ENCODE results near the gene OR1D5.

The OR1D5 gene

DNA sequence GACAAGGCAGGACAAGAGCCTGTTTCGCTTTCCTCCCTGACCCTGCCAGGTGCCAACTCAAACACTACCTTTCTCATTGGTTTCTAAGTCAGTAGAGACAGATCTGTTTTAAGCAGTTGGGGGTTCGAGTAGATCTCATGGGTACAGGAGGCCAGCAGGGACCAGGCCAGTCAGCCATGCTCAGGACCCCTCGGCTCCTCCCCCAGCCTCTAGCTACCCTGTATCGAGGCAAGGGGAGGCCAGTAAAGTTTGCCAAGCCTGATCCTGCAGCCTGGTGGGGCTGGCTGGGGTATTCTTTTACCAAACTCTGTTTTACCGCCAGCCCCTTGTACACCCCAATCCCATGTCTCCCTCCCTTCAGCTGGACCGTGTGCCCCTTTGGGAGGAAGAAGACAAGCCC, 26.6 kb downstream of the OR1D5 start:
- DNase-seq (ENCODE audit: low spot score), result no peak
- TF ChIP-seq, protein P1, sequence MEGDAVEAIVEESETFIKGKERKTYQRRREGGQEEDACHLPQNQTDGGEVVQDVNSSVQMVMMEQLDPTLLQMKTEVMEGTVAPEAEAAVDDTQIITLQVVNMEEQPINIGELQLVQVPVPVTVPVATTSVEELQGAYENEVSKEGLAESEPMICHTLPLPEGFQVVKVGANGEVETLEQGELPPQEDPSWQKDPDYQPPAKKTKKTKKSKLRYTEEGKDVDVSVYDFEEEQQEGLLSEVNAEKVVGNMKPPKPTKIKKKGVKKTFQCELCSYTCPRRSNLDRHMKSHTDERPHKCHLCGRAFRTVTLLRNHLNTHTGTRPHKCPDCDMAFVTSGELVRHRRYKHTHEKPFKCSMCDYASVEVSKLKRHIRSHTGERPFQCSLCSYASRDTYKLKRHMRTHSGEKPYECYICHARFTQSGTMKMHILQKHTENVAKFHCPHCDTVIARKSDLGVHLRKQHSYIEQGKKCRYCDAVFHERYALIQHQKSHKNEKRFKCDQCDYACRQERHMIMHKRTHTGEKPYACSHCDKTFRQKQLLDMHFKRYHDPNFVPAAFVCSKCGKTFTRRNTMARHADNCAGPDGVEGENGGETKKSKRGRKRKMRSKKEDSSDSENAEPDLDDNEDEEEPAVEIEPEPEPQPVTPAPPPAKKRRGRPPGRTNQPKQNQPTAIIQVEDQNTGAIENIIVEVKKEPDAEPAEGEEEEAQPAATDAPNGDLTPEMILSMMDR (IDR thresholded peaks at IDR 0.05; ENCODE audit: borderline replicate concordance, control extremely low read depth, extremely low read depth, insufficient read depth, missing control alignments), result no peak
- in situ Hi-C loops (cut with MboI; ENCODE audit: low sequenced_read_pairs, unreplicated experiment), result loop anchor here (25.0 kb wide), 1 partner anchor 601 kb away; the partner anchor contains the start of genes CTNS and SHPK

DNA sequence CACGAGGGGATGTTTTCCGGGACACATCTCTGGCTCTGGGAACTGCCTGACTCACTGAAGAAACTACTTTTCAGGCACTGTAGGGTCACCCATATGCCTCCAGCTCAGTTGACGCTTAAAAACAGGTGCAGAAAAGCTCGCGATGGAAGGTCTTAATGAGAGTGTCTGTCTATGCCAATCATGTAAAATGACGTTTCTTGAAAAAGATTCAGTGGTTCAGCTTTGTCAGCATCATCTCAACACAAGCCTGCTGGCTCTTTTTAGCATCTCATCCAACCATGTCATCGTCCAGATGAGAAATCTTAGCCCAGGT, 27.5 kb downstream of the OR1D5 start:
- DNase-seq (ENCODE audit: low spot score), result no peak
- TF ChIP-seq, protein P1 (IDR thresholded peaks at IDR 0.05; ENCODE audit: borderline replicate concordance, control extremely low read depth, extremely low read depth, insufficient read depth, missing control alignments), result no peak
- in situ Hi-C loops (cut with MboI; ENCODE audit: low sequenced_read_pairs, unreplicated experiment), result loop anchor here (25.0 kb wide), 1 partner anchor 601 kb away; the partner anchor contains the start of genes CTNS and SHPK

DNA sequence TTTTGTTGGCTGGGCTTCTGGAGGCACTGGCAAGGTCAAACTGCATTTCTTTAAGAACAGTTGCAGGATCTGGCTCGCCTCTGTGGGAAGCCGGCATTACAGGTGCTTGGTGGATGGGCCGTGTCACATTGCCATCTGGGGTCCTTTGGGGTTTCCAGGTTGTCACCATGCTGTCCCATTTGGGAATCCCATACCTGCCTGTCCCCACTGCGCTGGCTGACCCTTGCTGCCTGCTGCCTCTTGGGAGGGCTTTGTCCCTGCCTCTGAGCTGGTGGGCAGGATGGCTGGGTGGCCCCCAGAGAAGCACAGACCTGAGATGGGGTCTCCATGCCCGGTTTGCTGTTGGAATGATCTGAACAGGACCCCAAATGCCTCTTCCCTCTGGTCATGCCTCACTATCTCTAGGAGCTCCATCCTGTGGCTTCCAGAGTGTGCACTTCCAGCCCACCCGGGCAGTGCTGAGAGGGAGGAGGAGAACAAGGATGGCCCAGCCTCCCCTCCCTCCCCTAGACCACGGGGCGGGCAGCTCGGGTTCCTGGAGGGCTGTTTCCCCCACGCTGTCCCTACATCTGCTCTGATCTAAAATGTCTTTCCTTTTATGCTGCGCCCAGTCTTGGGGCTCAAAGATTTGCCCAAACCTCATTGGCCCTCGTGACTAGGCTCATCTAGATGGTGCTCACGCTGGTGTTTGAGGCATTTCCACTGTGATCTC, 28.0 kb downstream of the OR1D5 start:
- no peak for DNase-seq (ENCODE audit: low spot score)
- TF ChIP-seq, protein P1 (IDR thresholded peaks at IDR 0.05; ENCODE audit: borderline replicate concordance, control extremely low read depth, extremely low read depth, insufficient read depth, missing control alignments), result no peak
- in situ Hi-C loops (cut with MboI; ENCODE audit: low sequenced_read_pairs, unreplicated experiment), result loop anchor here (25.0 kb wide), 1 partner anchor 602 kb away; the partner anchor contains the start of genes CTNS and SHPK

DNA sequence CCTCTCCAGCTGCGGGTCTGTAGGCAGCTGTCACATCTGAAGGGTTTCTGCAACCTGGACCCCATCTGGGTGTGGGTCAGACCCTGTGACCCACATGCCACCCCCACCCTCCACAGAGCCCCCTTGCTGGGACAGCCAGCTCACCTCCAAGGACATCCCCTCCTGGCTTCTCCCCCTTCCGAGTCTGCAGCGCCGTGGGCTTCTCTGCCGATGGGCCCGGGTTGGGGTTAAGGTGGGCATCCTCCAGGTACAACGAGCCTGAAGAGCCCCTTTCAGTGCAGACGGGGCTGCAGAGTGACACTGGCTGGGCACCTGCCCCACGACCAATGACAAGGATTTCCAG, 28.9 kb downstream of the OR1D5 start:
- in situ Hi-C loops (cut with MboI; ENCODE audit: low sequenced_read_pairs, unreplicated experiment), result loop anchor here (25.0 kb wide), 1 partner anchor 603 kb away; the partner anchor contains the start of genes CTNS and SHPK
- no peak for DNase-seq (ENCODE audit: low spot score)
- TF ChIP-seq, protein P1 (IDR thresholded peaks at IDR 0.05; ENCODE audit: borderline replicate concordance, control extremely low read depth, extremely low read depth, insufficient read depth, missing control alignments), result no peak

DNA sequence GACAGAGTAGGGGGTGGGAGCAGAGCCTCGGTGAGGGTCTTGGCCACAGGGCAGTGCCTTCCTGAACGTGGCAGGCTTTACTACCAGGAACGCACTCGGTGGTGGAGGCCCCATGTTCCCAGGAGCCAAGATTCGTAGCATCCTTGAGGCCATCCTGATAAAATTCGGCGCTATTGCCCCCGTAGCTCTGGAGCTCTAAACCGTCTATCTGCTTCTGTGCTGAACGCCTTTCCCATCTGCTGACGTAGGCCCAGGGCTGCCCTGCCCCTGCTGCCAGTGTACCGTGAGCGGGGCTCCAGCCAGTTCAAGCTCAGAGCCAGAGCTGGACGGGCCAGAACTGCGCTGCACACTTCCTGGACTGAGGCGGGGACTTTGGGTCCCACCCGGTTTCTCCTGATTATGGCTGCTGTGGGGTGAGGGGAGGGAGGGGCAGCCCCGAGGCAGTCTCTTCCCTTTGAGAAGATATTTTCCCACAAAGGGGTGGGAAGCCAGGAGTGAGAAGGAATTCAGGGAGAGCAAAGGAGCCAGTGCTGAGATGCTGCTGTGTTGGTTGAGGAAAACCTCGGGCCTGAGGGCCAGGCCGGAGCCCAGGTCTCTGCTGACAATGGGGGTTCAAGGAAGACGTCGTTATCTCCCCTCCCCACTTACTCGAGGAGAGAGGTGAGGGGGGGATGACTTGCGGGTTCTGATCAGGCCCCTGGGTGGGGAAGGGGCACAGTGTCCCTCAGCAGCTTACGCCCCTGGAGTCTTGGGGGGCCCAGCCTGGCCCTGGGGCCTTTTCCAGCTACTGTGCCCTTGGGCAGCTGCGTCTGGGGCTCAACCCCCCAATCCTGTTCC, 29.4 kb downstream of the OR1D5 start:
- in situ Hi-C loops (cut with MboI; ENCODE audit: low sequenced_read_pairs, unreplicated experiment), result loop anchor here (25.0 kb wide), 1 partner anchor 603 kb away; the partner anchor contains the start of genes CTNS and SHPK
- TF ChIP-seq, protein P1 (IDR thresholded peaks at IDR 0.05; ENCODE audit: borderline replicate concordance, control extremely low read depth, extremely low read depth, insufficient read depth, missing control alignments), result no peak
- DNase-seq (ENCODE audit: low spot score), result no peak

DNA sequence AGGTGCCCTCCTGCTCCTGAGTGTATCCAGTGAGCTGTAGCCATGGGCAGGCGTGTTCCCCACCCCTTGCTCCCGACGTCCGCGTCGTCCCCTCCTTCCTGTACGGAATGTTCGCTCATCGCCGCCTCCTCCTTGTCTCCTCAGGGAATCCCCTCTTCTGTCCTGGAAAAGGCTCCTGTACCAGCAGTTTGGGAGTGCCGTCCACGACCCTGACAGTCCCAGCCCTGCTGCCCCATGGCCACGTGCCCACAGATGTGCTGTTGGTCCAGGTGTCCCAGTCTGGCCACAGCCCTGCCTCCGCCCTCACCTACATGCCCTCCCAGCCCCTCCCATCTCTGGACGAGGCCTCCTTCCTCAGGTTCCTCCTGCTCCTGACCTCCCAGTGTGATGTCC, 30.2 kb downstream of the OR1D5 start:
- in situ Hi-C loops (cut with MboI; ENCODE audit: low sequenced_read_pairs, unreplicated experiment), result loop anchor here (25.0 kb wide), 1 partner anchor 604 kb away; the partner anchor contains the start of genes CTNS and SHPK
- no peak for DNase-seq (ENCODE audit: low spot score)
- TF ChIP-seq, protein P1 (IDR thresholded peaks at IDR 0.05; ENCODE audit: borderline replicate concordance, control extremely low read depth, extremely low read depth, insufficient read depth, missing control alignments), result no peak

Data from GM13976 (cell line).